TTC549 (cell line): Measurements from ENCODE around the gene PIMREG.

Source experiments
- FAIRE-seq: peaks from 2 replicates; lab custom pipeline; 2012; peaks lifted over from hg19 to GRCh38; lab: Jason Lieb, UNC

Gene PIMREG

DNA sequence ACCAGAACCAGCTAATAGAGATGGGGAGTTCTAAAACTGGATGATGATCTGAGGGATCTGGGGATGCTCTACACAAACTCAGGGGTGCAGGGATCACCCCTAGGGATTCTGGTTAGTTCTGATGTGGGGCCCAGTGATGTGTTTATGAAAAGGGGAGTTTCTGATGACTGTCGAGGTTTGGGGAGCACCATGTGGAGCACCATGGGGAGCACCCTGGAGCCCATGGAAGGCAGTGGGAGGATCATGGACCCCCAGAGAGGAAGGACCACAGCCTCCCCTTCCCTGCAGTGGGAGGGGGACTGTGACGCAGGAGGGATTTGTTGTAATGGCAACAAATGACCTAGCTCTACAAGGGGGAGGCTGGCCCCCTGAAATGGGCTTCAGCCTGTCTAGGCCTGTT lies 18.4 kb downstream of the PIMREG start:
- no peak for FAIRE-seq

GRCh38 chr17:6463616-6464445 lies 19.6 kb downstream of the PIMREG start:
- no peak for FAIRE-seq

DNA sequence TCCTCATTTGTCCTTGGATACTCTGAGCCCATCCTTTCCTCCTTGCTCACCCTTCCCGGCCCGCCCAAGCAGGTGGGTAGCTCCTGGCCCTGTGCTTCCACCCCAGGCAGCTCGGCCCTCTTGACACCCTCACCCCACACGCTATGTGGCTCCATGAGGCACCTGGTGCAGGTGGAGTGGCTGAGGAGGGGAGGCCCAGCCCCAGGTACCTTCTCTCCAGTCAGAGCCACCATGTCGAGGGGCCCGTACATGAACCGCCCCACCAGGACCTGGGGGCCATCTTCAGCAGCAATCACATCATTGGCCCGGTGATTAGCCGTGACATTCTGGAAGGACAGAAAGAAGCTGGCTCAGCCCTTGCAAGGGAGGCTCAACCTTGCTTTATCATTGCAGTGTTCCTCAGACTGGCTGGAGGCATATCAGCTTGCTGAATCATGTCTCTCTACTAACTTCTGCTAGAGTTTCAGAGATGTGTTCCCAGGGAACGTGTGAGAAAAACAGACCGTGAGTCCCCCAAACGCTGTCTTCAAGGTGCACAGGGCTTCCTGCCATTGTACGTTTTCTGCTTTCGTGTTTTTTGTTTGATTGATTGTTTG lies 20.3 kb downstream of the PIMREG start:
- no peak for FAIRE-seq

- FAIRE-seq: no peak
Observed at GRCh38 chr17:6465206-6466003, 21.1 kb downstream of the PIMREG start.

DNA sequence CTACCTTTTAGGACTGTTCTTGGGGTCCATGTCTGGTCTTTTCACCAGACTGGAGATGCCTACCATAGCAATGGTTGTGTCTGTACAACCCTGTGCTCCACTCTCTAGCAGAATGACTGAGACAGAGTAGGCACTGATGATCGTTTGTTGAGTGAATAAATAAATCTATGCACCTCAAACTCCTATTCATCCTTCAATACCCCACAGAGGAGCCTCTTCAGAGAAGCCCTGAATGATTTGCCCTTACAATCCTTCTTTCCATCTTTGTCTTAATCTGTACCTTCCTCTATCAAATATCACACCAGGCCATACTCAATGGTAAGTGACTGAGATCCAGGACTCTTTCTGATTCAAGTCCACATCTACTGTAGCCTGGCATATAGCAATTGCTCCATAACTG lies 23.3 kb downstream of the PIMREG start:
- FAIRE-seq: no peak

- FAIRE-seq: no peak
Observed at GRCh38 chr17:6468051-6468790, 24.0 kb downstream of the PIMREG start.

- no peak for FAIRE-seq
Observed at GRCh38 chr17:6470146-6470718, 26.0 kb downstream of the PIMREG start.

- no peak for FAIRE-seq
Observed at GRCh38 chr17:6470751-6471521, 26.7 kb downstream of the PIMREG start.

DNA sequence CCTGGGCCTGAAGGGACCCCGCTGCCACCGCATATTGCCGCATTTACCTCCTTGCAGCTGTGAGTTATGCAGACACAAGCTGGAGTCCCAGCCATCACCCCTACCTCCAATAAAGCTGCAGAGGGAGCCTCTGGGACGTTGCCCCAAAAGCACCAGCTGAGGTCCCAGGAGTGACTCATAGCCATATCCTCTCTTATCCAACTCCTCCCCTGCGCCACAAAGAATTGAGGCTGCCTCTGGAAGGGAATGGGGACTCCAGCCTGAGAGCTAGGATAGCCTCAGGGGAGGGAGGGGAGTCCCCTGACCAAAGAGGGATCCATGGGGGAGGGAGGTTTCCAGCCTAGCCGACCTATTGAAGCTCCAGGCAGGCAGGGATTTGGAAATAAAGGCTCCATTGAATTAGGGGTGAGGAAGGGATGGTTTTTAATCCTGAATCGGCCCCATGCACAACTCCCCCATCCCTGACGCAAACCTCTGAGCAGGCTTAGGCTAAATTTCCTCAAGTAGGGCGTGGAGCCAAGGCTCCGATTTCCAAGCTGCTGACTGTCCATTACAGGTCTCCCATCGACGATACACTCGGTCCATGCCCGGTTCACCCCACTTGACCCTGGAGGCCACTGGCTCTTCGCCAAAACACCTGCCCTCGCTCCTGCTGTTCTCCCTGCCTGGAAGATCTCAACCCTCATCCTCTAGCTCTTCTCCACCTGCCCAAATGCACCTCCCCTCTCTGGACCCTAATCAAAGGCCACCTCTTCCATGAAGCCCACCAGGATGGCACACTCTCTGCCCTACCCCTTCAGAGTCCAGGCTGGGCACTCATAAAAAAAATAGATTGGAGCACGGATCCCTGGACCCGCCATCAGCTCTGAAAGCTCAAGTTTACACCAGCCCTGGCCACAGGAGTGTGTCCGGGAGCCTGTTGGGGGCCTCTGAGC lies 27.5 kb downstream of the PIMREG start:
- FAIRE-seq: no peak

- no peak for FAIRE-seq
Observed at GRCh38 chr17:6472517-6472916, 28.3 kb downstream of the PIMREG start.

- no peak for FAIRE-seq
Observed at GRCh38 chr17:6473128-6473767, 29.0 kb downstream of the PIMREG start.

- FAIRE-seq: no peak
Observed at GRCh38 chr17:6474376-6474775, 30.1 kb downstream of the PIMREG start.

GRCh38 chr17:6474906-6475305 lies 30.7 kb downstream of the PIMREG start:
- no peak for FAIRE-seq

GRCh38 chr17:6475411-6475810 lies 31.2 kb downstream of the PIMREG start:
- no peak for FAIRE-seq

GRCh38 chr17:6476076-6476809 lies 32.0 kb downstream of the PIMREG start:
- FAIRE-seq: no peak

DNA sequence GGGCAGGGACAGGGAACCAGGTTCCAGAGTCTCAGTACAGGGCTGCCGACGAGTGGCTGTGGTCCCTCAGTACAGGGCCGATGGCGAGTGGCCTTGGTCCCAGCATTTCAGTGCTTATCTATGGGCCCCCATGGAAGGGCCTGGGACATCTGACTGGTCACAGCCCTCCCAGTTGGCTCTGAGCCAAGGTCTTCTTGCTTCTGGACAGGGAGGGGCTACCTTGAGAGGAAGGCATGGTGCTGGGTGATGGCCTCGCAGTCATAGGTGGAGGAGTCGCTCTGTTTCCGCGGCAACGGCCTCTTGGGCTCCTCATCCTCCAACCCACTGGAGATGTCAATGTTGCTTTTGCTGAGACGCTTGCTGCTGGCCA lies 32.5 kb downstream of the PIMREG start:
- FAIRE-seq: no peak

GRCh38 chr17:6477831-6478383 lies 33.7 kb downstream of the PIMREG start:
- no peak for FAIRE-seq

DNA sequence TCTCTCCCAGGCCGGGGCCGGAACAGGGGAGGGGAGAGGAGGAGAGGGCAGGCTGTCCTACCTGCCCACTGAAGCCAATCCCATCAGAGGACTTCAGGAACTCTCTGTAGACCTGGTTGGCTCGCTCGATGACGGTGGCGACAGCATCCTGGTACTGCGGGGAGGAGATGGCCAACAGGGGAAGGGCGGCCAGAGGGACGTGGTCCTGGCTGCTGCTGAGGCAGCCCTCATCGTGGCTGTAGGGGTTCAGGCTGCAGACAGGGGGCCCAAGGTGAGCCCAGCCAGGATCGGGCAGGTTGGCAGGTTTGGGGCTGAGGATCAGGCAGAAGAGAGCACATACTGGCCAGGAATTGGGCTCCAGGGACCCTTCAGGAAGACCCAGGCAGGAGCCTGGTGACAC lies 34.2 kb downstream of the PIMREG start:
- FAIRE-seq: no peak
